Effector memory CD8-positive, alpha-beta T cell (primary cell): ENCODE results near the gene SGTA.
A peak's percentile ranks its signal among the peaks of the same experiment; 100 is the strongest.
"Not testable (repeated sequence)": the region's sequence is repeated elsewhere in the genome, so short reads cannot be mapped to it uniquely, and the experiment has no call there.

ENCODE experiments used
- ATAC-seq: fragments of 150-1000 bp; cut with Tn5 transposase; replicated peaks from 2 replicates; pipeline ENCODE4 v1.10.0; 2021; ENCODE audit warnings: mild to moderate bottlenecking, moderate library complexity
- DNase-seq, 3 experiments: peaks; one replicate each; pipeline ENCODE4 v3.0.0; 2021
- H3K27ac Mint-ChIP-seq, 2 donors: one replicate each; pipeline ENCODE4 v1.8.0; 2022; ENCODE audit warnings: mild to moderate bottlenecking in 2 of 2, mixed read lengths in 2 of 2, moderate library complexity in 2 of 2
- H3K27me3 Mint-ChIP-seq, 2 donors: one replicate each; pipeline ENCODE4 v1.8.0; 2022; ENCODE audit warnings: mixed read lengths in 2 of 2
- H3K36me3 Mint-ChIP-seq: one replicate; pipeline ENCODE4 v1.8.0; 2022; ENCODE audit warnings: mild to moderate bottlenecking, moderate library complexity, mixed read lengths; ENCODE audit not compliant: insufficient read depth
- H3K4me1 Mint-ChIP-seq, 2 donors: one replicate each; pipeline ENCODE4 v1.8.0; 2022; ENCODE audit warnings: low read depth in 2 of 2, mixed read lengths in 2 of 2
- H3K4me3 Mint-ChIP-seq, 2 donors: one replicate each; pipeline ENCODE4 v1.8.0; 2022; ENCODE audit warnings: mild to moderate bottlenecking in 2 of 2, mixed read lengths in 2 of 2, moderate library complexity in 2 of 2
- H3K9me3 Mint-ChIP-seq, 2 donors: one replicate each; pipeline ENCODE4 v1.8.0; 2022; ENCODE audit warnings: mixed read lengths in 2 of 2
- total RNA-seq, 9 experiments: gene quantifications; one replicate each; lab custom pipeline; 2026; lab: John Stamatoyannopoulos, UW

SGTA gene, protein sequence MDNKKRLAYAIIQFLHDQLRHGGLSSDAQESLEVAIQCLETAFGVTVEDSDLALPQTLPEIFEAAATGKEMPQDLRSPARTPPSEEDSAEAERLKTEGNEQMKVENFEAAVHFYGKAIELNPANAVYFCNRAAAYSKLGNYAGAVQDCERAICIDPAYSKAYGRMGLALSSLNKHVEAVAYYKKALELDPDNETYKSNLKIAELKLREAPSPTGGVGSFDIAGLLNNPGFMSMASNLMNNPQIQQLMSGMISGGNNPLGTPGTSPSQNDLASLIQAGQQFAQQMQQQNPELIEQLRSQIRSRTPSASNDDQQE
- 29.8 to 84.5 (median 51.9) reads per million in 9 experiments for total RNA-seq

DNA sequence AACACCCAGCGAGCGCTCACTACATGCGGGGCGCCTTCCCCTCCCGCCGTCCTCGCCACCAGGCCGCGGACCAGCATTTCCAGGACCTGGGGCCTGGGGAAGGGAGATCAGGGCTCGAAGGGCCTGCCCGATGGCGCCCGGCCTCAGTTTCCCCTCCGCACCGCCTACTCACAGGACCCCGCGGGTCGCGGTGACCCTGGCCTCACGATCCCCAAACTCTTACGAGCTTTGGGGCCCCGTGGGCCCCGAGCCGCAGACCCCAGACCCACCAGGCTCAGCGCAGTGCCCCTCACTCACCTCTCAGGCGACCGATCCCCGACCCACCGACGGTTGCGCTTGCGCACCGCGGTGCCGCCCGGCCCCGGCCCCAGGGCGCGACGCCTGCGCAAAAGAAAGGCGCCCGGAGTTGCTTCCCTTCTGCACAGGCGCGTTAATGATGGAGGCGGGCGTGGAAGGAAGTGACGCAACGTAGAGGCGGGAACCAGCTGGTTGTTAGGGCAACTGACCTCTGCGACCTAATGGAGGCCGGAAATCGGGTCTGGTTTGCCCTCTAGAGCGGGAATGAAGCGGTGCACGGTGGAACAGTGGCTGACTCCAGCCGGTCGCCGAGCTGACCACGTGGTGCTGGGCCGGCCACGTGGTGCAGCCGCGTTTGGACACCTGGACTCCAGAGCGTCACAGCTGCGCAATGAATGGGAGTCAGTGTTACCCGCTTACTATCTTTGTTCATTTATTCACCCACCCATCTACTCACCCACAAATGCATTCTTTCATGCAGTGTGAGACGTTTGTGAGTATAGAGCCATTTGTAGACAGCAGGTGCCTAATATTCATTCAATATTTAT, at the start of gene SGTA:
TSS of gene SGTA (minus strand) at position 338 of the 845 bp plus-strand sequence. CDS start 14,205 bp downstream, outside the sequence.
- peak; percentile 71 for ATAC-seq
- H3K9me3 Mint-ChIP-seq = no peaks in the 10 kb centered on the region
- peak within 1 kb of the TSS; percentile 85 to 88 for H3K27ac Mint-ChIP-seq
- peaks cover 11% of the 10 kb centered on the region for H3K36me3 Mint-ChIP-seq
- no peaks in the 10 kb centered on the region for H3K27me3 Mint-ChIP-seq
- peak within 1 kb of the TSS; percentile 82 to 86 for H3K4me3 Mint-ChIP-seq
- peak; percentile 94 to 97 (median 95) for DNase-seq
- H3K4me1 Mint-ChIP-seq = peaks cover 33 to 35% of the 10 kb centered on the region in 2 donors

DNA sequence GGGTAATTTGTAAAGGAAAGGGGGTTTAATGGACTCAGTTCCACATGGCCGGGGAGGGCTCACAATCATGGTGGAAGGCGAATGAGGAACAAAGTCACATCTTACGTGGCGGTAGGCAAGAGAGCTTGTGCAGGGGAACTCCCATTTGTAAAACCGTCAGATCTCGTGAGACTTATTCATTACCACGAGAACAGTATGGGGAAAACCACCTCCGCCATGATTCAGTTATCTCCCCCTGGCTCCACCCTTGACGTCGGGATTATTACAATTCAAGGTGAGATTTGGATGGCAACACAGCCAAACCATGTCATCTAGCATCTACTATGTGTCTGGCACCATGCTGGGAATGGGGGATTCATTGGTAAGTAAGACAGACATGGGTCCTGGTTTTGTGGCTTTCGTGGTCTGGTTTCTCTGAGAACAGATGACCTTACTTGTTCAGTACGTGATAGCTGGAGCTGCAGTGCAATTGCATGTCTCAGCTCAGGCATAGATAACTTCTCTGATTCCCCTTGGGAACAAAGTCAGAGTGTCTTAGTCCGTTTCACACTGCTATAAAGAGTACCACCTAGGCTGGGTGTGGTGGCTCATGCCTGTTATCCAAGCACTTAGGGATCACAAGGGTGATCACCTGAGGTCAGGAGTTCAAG, 44.9 kb upstream of the SGTA start:
- H3K4me1 Mint-ChIP-seq = no peaks in the 10 kb centered on the region
- no peaks in the 10 kb centered on the region for H3K27me3 Mint-ChIP-seq
- no peaks in the 10 kb centered on the region for H3K36me3 Mint-ChIP-seq
- H3K27ac Mint-ChIP-seq = no peak overlapping the region
- peaks cover 0 to 1% of the 10 kb centered on the region in 2 donors for H3K9me3 Mint-ChIP-seq
- no peak for DNase-seq
- no peak for ATAC-seq
- no peak overlapping the region for H3K4me3 Mint-ChIP-seq

DNA sequence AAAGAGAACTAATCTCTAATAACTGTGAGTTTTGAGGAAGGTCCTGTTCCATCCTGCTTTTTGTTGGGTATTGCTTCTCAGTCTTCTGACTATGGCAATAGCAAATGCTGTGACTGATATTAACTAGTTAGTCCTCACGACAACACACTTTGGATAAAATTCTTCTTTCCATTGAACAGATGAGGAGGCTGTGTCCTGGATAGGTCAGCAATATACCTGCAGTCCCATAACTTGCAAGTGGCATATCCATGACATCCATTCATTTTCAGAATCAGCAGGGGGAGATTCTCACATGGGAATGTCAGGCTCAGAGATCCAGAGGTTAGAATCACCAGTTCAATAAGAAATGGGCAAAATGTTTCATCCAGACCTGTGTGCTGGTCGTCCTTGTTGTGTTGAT, 43.9 kb upstream of the SGTA start:
- Mint-ChIP-seq H3K27ac (no peak overlapping the region), H3K4me1 (no peaks in the 10 kb centered on the region), H3K27me3 (no peaks in the 10 kb centered on the region), H3K36me3 (no peaks in the 10 kb centered on the region), H3K9me3 (no peaks in the 10 kb centered on the region), H3K4me3 (no peak overlapping the region)
- ATAC-seq = no peak
- no peak for DNase-seq

DNA sequence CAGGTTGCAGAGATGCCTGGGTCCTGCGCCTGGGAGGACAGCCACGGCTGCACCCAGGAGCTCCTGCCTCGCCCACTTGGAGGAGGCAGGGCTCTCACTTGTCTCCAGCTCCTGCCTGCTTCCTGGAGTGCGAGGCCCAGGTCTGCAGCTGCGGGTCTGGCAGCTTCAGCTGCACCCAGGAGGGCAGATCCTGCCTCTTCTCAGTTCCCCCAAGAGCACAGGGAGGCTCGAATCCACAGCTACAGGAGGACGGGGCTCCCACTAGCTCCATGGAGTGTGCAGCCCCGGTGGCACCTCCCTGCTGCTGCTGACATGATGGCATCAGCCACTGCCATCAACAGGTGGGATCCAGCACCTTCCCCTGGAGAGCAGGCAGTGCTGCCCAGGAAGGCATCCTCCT, 41.1 kb upstream of the SGTA start:
- no peak overlapping the region for H3K4me3 Mint-ChIP-seq
- H3K9me3 Mint-ChIP-seq = no peaks in the 10 kb centered on the region
- H3K4me1 Mint-ChIP-seq = peaks cover 0 to 3% of the 10 kb centered on the region in 2 donors
- peaks cover 8% of the 10 kb centered on the region for H3K36me3 Mint-ChIP-seq
- ATAC-seq (no peak), DNase-seq (no peak)
- no peaks in the 10 kb centered on the region for H3K27me3 Mint-ChIP-seq
- no peak overlapping the region for H3K27ac Mint-ChIP-seq

DNA sequence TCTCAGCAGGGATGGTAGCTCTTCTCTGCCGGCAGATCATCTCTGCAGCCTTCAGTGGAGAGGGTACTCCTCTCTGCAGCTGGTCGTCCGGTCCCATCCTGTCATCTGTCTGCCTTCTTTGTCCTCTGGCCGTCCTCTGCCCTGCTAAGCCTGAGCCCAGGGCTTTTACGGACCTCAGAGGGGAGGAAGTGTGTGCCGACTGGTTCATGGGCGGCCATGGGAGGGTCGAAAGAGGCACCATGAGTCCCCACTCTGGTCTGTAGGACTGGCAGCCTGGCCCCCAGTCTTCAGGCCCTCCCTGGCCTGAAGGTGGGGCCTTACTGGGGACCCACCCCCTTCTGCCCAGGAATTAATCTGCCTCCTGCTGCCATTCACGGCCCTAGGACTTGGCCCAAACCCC, 40.6 kb upstream of the SGTA start:
- DNase-seq (no peak), ATAC-seq (no peak)
- Mint-ChIP-seq H3K36me3 (peaks cover 8% of the 10 kb centered on the region), H3K4me1 (peaks cover 0 to 3% of the 10 kb centered on the region in 2 donors), H3K27me3 (no peaks in the 10 kb centered on the region), H3K4me3 (no peak overlapping the region), H3K9me3 (no peaks in the 10 kb centered on the region), H3K27ac (no peak overlapping the region)

DNA sequence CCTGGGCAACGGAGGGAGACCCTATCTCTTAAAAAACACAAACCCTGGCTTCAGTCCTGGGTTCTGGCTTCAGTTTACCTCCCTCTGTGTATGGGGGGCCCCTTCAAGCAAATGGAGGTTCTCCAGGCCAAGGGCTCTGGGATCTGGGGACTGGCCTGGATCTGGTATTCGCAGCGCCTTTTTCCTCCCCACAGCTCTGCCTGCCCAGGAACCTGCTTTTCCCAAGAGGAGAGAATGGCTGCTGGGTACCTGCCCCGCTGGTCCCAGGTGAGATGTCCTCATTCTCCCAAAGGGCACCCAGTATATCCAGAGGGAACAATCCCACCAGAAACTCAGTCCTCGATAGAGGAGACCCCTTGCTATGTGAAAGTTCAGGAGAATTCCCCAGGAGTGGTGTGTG, 39.8 kb upstream of the SGTA start:
- no peaks in the 10 kb centered on the region for H3K27me3 Mint-ChIP-seq
- peaks cover 0 to 3% of the 10 kb centered on the region in 2 donors for H3K4me1 Mint-ChIP-seq
- peaks cover 8% of the 10 kb centered on the region for H3K36me3 Mint-ChIP-seq
- H3K27ac Mint-ChIP-seq = no peak overlapping the region
- no peak for ATAC-seq
- H3K9me3 Mint-ChIP-seq = no peaks in the 10 kb centered on the region
- H3K4me3 Mint-ChIP-seq = no peak overlapping the region
- no peak for DNase-seq

DNA sequence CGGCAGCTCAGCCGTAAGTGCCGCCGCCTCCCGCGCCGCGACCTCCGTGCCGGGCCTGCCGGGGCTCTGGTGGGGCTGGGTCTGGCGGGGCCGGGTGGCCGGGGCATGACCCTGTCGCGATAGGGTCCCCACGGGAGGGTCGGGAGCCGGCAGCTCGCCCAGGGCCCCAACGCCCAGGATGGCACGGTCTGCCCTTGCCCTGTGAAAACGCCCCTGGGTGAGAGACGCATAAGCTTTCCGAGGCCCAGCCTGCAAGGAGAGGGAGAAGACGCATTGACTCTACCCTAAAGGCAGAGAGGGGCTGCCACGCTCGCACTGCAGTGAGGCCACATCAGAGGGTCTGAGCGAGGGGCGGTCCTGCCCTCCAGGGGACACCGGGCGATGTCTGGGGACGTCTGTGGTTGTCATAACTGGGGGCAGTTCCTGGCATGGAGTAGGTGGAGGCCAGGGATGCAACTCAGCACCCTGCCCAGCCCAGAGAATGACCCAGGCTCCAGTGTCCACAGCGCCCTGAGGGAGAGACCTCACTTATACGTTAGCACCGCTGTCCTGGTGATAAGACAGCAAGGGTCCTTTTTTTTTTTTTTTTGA, 37.1 kb upstream of the SGTA start:
- no peak for DNase-seq
- peaks cover 0 to 3% of the 10 kb centered on the region in 2 donors for H3K4me1 Mint-ChIP-seq
- ATAC-seq = peak; percentile 14
- peak overlapping the region in 1 of 2 donors; percentile 68 for H3K27ac Mint-ChIP-seq
- H3K27me3 Mint-ChIP-seq = no peaks in the 10 kb centered on the region
- H3K36me3 Mint-ChIP-seq = peaks cover 8% of the 10 kb centered on the region
- H3K9me3 Mint-ChIP-seq = no peaks in the 10 kb centered on the region
- H3K4me3 Mint-ChIP-seq = peak overlapping the region; percentile 82 to 84

DNA sequence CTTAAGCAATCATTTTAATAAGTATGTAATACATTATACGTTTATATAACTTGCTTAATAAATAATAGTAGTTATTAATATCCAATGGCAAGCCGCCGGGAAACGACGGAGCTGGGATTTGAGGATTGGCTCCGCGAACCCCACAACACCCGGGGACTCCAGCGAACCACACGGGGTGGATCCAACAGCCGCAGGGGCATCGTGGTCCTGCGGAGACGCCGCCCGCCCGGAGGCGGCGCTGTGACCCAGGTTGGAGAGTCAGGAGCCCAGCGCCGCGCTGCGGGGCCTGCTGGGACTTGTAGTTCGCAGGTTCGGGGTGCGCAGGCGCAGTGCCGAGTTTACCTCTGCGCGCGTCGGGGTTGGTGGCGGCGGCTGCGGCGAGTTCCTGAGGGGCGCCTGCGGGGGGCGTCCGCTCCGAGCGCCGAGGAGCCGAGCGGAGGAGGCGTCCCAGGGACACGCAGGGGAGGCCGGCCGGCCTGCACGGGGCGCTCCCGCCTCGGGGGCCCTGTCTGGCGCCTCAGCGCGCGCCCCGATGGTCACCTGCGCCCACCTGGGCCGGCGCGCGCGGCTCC, 36.6 kb upstream of the SGTA start, which contains the start of gene ZNF554:
TSS of gene ZNF554 (plus strand) at position 329 of the 572 bp plus-strand sequence. CDS start at position 533, 204 bp downstream.
- ATAC-seq = peak; percentile 97
- H3K27me3 Mint-ChIP-seq = no peaks in the 10 kb centered on the region
- H3K9me3 Mint-ChIP-seq = no peaks in the 10 kb centered on the region
- peaks cover 8% of the 10 kb centered on the region for H3K36me3 Mint-ChIP-seq
- DNase-seq = peak; percentile 97 to 98 (median 98)
- peak within 1 kb of the TSS; percentile 82 to 84 for H3K4me3 Mint-ChIP-seq
- H3K27ac Mint-ChIP-seq = peak within 1 kb of the TSS in 1 of 2 donors; percentile 68
- H3K4me1 Mint-ChIP-seq = peaks cover 0 to 3% of the 10 kb centered on the region in 2 donors

DNA sequence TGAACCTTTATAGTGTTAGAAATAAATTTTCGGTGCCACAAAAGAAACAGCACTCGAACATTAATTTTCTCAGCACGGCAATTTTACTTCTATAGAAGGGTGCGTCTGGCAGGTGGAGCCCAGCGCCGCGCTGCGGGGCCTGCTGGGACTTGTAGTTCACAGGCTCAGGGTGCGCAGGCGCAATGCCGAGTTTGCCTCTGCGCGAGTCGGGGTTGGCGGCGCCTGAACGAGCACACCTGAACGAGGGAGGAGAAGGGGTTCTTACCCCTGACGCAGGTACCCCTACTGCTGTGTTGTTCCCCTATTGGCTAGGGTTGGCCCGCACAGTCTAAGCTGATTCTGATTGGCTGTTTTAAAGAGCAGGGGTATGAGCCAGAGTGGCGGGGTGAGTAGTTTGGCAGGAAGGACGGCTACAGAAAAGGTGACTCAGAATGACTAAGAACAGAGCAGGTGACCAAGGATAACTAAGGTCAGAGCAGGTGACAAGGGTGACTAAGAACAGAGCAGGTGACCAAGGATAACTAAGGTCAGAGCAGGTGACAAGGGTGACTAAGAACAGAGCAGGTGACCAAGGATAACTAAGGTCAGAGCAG, 34.3 kb upstream of the SGTA start:
- not testable (repeated sequence) for DNase-seq, H3K4me3 Mint-ChIP-seq, H3K4me1 Mint-ChIP-seq, ATAC-seq, H3K9me3 Mint-ChIP-seq, H3K27ac Mint-ChIP-seq, H3K27me3 Mint-ChIP-seq
- peaks cover 10% of the 10 kb centered on the region for H3K36me3 Mint-ChIP-seq

DNA sequence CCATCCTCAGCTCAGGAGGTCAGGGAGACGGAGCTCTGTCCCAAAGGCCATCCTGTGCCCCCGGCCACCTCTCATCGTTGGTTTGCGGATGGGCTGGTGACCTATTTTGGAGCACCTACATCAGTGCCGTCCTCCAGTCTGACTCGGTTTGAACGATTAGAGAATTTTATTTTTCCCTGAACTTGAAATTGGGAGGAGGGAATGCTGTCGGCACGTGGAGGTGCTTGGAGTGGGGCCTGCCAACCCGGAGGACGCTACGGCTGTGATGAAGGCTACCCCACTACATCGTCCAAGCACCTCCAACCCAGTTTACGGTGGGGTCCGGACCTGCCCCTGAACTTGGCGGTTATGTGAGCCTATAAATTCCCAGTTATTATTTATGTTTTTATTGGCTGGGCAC, 33.6 kb upstream of the SGTA start:
- H3K36me3 Mint-ChIP-seq = peaks cover 10% of the 10 kb centered on the region
- H3K27me3 Mint-ChIP-seq = no peaks in the 10 kb centered on the region
- no peak overlapping the region for H3K27ac Mint-ChIP-seq
- no peak overlapping the region for H3K4me3 Mint-ChIP-seq
- no peaks in the 10 kb centered on the region for H3K9me3 Mint-ChIP-seq
- DNase-seq (no peak), ATAC-seq (no peak)
- H3K4me1 Mint-ChIP-seq = peaks cover 0 to 3% of the 10 kb centered on the region in 2 donors

DNA sequence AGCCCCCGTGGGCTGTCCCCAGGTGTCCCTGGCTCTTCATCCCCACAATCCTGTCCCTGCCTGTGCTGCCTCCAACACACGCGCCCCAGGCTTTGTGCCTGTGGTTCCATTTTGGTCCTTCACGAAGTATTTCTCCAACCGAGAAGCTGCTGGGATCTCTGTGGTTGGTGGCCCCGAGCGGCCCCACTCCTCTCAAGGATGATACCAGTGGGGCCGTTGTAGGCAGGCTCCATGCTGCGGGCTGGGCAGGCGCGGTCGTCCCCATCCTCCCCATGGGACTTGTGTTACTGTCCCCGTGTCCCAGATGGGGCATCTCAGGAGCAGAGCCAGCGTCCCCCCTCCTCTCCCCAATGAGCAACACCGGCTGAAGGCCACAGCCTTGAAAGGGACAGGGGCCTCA, 32.9 kb upstream of the SGTA start:
- DNase-seq (no peak), ATAC-seq (no peak)
- Mint-ChIP-seq H3K36me3 (peaks cover 10% of the 10 kb centered on the region), H3K9me3 (no peaks in the 10 kb centered on the region), H3K27me3 (no peaks in the 10 kb centered on the region), H3K4me1 (peaks cover 0 to 3% of the 10 kb centered on the region in 2 donors), H3K27ac (peak overlapping the region in 1 of 2 donors; percentile 73), H3K4me3 (no peak overlapping the region)

DNA sequence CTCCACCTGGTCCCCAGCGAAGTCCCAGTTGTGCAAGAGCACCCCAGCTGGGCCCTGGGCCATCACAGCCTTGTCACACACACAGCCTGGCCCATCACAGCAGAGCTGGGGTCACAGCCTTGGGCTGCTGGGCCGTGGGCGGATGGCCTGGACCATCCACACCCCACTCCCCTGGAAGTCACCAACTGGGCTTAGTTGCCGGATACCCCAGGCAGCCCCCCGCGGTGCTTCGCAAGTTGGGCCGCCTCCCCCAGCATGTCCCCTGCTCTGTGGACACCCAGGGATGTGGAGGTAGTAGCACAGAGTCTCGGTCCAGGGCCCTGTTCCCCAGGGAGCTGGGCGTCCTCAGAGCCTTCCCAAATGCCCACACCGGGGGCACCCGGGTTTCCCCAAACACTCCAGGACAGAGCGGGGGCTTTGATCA, 32.1 kb upstream of the SGTA start:
- no peak for ATAC-seq
- DNase-seq = no peak
- Mint-ChIP-seq H3K4me3 (no peak overlapping the region), H3K4me1 (peaks cover 0 to 1% of the 10 kb centered on the region in 2 donors), H3K27ac (no peak overlapping the region), H3K27me3 (no peaks in the 10 kb centered on the region), H3K36me3 (peaks cover 8% of the 10 kb centered on the region), H3K9me3 (no peaks in the 10 kb centered on the region)
